Panc1 (cell line): ENCODE results near the gene CD300LF. TPM values are rescaled to one million over a fixed set of nuclear protein-coding genes. Genes with fewer than 3 reads are reported as not detected.

Source experiments
- ATAC-seq: fragments of 200-7000 bp; cut with Tn5 transposase; 2 replicates; pipeline ENCODE4 v1.9.1; 2020; ENCODE audit warnings: mild to moderate bottlenecking, moderate library complexity
- BruUV-seq: library from RNA; stranded (reverse); fragments of 400-500 nt; replicated peaks from 2 replicates; lab custom pipeline; 2021; lab: Mats Ljungman, UMichigan
- CTCF ChIA-PET: fragments of 300-600 bp; sonication (Branson Sonifier 250); formaldehyde crosslinking; loops from one replicate; lab custom pipeline; 2022; ENCODE audit warnings: antibody characterized with exemption; lab: Charles Lee
- POLR2A ChIA-PET: fragments of 300-600 bp; sonication (Branson Sonifier 250); formaldehyde crosslinking; loops from one replicate; lab custom pipeline; 2022; ENCODE audit warnings: antibody characterized with exemption; lab: Charles Lee
- DNase-seq: peaks from one replicate; pipeline ENCODE4 v3.0.0-alpha.2; 2010; ENCODE audit warnings: low read depth, low spot score
- H3K27ac ChIP-seq: 2 replicates; pipeline ENCODE4 v1.5.1; 2011; ENCODE audit warnings: mild to moderate bottlenecking, low read length, inconsistent platforms
- H3K27me3 ChIP-seq: fragments of 200-500 bp; sonication (Bioruptor generic); 2 replicates; pipeline ENCODE4 v1.6.0; 2014; ENCODE audit warnings: low read length, inconsistent platforms; ENCODE audit not compliant: control insufficient read depth, insufficient read depth
- H3K36me3 ChIP-seq: fragments of 200-500 bp; sonication (Bioruptor generic); 2 replicates; pipeline ENCODE4 v1.5.1; 2014; ENCODE audit warnings: inconsistent platforms, mild to moderate bottlenecking, low read length, moderate library complexity; ENCODE audit not compliant: control insufficient read depth, insufficient read depth
- H3K4me1 ChIP-seq: 2 replicates; pipeline ENCODE4 v1.5.1; 2011; ENCODE audit warnings: inconsistent platforms, mild to moderate bottlenecking, low read length, moderate library complexity; ENCODE audit not compliant: control insufficient read depth, insufficient read depth
- H3K4me3 ChIP-seq, 2 experiments: 2 replicates each; pipeline ENCODE4 v1.5.1; 2011 to 2012; ENCODE audit warnings: low read depth in 2 of 2, low read length in 2 of 2, mild to moderate bottlenecking in 2 of 2, inconsistent platforms in 1 of 2, moderate library complexity in 1 of 2
- H3K9me3 ChIP-seq: fragments of 200-500 bp; sonication (Bioruptor generic); 2 replicates; pipeline ENCODE4 v1.5.1; 2014; ENCODE audit warnings: low read depth, mild to moderate bottlenecking, inconsistent platforms, low read length, moderate library complexity; ENCODE audit not compliant: control insufficient read depth, insufficient read depth
- POLR2AphosphoS5 ChIP-seq: IDR thresholded peaks from 2 replicates; pipeline ENCODE4 v1.6.1; 2012; ENCODE audit warnings: mild to moderate bottlenecking, low read depth, low read length, moderate library complexity
- SIN3A ChIP-seq: IDR thresholded peaks from 2 replicates; pipeline ENCODE4 v1.6.1; 2012; ENCODE audit warnings: low read depth, mild to moderate bottlenecking, low read length, moderate library complexity, borderline replicate concordance; ENCODE audit not compliant: insufficient read depth
- TCF7L2 ChIP-seq: IDR thresholded peaks from 2 replicates; pipeline ENCODE4 v1.6.1; 2011; ENCODE audit warnings: mild to moderate bottlenecking, low read depth, low read length, inconsistent platforms
- in situ Hi-C: cut with HindIII; loops from 2 replicates; pipeline ENCODE4 v1.10.0; 2016; ENCODE audit warnings: low sequenced_read_pairs, low pct_unique_long_range_greater_than_20kb
- intact Hi-C: fragments of 100-400 bp; cut with micrococcal nuclease; formaldehyde crosslinking; loops from one replicate; pipeline ENCODE4 v1.10.0; 2022; ENCODE audit not compliant: unreplicated experiment
- total RNA-seq: library from RNA; stranded (reverse); gene quantifications from one replicate; pipeline ENCODE4 v1.2.1, GENCODE V29; 2021; ENCODE audit not compliant: unreplicated experiment
- TF ChIP-seq, protein P1 (sequence below): fragments of 450-650 bp; IDR thresholded peaks from 2 replicates; pipeline ENCODE4 v1.5.1; 2017; ENCODE audit warnings: mild to moderate bottlenecking
- TF ChIP-seq, protein P2 (sequence below), 2 experiments: IDR thresholded peaks; 2 replicates each; pipeline ENCODE4 v1.6.1; 2011 to 2012; ENCODE audit warnings: low read depth in 2 of 2, control low read depth in 1 of 2, low read length in 1 of 2, mild to moderate bottlenecking in 1 of 2, moderate library complexity in 1 of 2; ENCODE audit not compliant: insufficient read depth in 1 of 2

The CD300LF gene
- total RNA-seq, 1 experiment from 2014 or later: not detected

DNA sequence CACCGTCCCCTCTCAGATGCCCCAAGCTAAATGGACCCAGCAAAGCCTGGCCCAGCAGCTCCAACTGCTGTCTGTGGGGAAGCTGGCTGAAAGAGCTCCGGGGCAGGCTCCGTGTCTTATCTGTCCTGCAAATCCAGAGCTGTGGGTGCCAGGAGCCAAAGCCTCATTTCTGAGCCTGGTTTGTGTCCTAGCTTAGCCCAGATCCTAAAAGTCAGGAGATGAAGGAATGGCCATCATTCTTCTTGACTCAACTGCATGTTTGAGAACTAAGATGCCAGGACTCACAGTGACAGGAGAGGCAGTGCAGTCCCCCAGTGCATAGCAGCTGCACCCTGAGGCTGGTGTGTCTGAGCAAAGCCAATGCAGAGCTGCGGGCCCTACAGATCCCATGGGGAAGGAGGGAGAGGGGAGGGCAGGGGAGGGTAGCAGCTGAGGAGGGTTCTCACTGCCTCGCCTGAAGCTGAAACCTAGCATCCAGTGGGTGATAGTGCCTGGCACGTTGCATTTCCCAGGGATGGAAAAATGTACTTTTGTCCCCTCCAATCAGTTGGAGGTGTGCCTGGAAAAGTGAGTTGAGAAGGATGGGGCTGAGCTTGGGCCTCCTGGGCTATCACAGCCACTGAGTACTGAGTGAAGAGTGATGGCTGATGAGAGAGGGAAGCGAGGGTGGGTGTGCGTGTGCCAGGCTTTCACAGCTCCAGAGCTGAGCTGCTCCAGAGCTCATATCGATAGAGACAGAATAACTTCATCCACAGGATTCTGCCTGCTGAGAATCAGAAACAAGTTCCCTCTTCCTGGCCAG is 64.7 kb downstream of the CD300LF start:
- ChIA-PET CTCF (interaction anchor here (0.6 to 1.0 kb wide), 3 partner anchors 10 to 274 kb away, joined by 3 to 12 read pairs (median 10); no protein-coding TSS in a partner anchor), POLR2A (no interaction called here)
- Histone ChIP-seq H3K27ac (no peak overlapping the region), H3K9me3 (no peaks in the 10 kb centered on the region), H3K27me3 (peaks cover 49% of the 10 kb centered on the region), H3K36me3 (no peaks in the 10 kb centered on the region), H3K4me1 (no peaks in the 10 kb centered on the region), H3K4me3 (no peak overlapping the region)
- ATAC-seq (no peak), DNase-seq (no peak)
- in situ Hi-C loops (no loop called here), intact Hi-C loops (no loop called here)
- TF ChIP-seq POLR2AphosphoS5 (no peak), TCF7L2 (no peak), SIN3A (no peak)
- TF ChIP-seq, protein P1, sequence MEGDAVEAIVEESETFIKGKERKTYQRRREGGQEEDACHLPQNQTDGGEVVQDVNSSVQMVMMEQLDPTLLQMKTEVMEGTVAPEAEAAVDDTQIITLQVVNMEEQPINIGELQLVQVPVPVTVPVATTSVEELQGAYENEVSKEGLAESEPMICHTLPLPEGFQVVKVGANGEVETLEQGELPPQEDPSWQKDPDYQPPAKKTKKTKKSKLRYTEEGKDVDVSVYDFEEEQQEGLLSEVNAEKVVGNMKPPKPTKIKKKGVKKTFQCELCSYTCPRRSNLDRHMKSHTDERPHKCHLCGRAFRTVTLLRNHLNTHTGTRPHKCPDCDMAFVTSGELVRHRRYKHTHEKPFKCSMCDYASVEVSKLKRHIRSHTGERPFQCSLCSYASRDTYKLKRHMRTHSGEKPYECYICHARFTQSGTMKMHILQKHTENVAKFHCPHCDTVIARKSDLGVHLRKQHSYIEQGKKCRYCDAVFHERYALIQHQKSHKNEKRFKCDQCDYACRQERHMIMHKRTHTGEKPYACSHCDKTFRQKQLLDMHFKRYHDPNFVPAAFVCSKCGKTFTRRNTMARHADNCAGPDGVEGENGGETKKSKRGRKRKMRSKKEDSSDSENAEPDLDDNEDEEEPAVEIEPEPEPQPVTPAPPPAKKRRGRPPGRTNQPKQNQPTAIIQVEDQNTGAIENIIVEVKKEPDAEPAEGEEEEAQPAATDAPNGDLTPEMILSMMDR: no peak
- TF ChIP-seq, protein P2, sequence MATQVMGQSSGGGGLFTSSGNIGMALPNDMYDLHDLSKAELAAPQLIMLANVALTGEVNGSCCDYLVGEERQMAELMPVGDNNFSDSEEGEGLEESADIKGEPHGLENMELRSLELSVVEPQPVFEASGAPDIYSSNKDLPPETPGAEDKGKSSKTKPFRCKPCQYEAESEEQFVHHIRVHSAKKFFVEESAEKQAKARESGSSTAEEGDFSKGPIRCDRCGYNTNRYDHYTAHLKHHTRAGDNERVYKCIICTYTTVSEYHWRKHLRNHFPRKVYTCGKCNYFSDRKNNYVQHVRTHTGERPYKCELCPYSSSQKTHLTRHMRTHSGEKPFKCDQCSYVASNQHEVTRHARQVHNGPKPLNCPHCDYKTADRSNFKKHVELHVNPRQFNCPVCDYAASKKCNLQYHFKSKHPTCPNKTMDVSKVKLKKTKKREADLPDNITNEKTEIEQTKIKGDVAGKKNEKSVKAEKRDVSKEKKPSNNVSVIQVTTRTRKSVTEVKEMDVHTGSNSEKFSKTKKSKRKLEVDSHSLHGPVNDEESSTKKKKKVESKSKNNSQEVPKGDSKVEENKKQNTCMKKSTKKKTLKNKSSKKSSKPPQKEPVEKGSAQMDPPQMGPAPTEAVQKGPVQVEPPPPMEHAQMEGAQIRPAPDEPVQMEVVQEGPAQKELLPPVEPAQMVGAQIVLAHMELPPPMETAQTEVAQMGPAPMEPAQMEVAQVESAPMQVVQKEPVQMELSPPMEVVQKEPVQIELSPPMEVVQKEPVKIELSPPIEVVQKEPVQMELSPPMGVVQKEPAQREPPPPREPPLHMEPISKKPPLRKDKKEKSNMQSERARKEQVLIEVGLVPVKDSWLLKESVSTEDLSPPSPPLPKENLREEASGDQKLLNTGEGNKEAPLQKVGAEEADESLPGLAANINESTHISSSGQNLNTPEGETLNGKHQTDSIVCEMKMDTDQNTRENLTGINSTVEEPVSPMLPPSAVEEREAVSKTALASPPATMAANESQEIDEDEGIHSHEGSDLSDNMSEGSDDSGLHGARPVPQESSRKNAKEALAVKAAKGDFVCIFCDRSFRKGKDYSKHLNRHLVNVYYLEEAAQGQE (IDR thresholded peaks at IDR 0.05; ENCODE audit: insufficient read depth in 1 of 2, low read depth in 2 of 2, low read length in 1 of 2): no peak
- no TSS peak for BruUV-seq

DNA sequence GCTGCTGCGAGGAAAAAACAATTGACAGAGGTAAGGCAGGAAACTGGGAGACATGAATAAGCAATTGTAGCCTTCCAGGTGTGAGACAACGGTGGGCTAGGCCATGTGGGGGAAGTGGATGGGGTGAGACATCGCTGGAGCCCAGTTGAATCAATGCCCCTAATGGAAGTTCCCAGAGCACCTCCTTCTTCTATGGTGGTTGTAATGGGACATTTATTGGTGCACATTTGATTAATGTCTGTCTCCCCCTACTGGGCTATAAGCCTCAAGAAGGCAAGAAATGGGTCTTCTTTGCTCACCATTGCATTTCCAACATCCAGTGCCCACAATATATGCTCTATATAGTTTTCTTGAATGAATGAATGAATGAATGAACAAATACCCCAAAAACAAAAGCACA is 66.5 kb downstream of the CD300LF start:
- H3K27ac ChIP-seq: no peak overlapping the region
- intact Hi-C loops: no loop called here
- no peaks in the 10 kb centered on the region for H3K36me3 ChIP-seq
- H3K4me1 ChIP-seq: no peaks in the 10 kb centered on the region
- peak; percentile 74 for ATAC-seq
- BruUV-seq: no TSS peak
- no peak overlapping the region for H3K4me3 ChIP-seq
- H3K9me3 ChIP-seq: no peaks in the 10 kb centered on the region
- CTCF ChIA-PET: no interaction called here
- TF ChIP-seq, protein P1: peak; percentile 66; the same call in 1 of the 2 replicates
- no peak for TF ChIP-seq TCF7L2
- TF ChIP-seq POLR2AphosphoS5: no peak
- H3K27me3 ChIP-seq: peaks cover 39% of the 10 kb centered on the region
- POLR2A ChIA-PET: no interaction called here
- in situ Hi-C loops: no loop called here
- DNase-seq: peak; percentile 12
